MCF 10A (cell line): Measurements from ENCODE around the gene C6orf62. TPM values are rescaled to one million over a fixed set of nuclear protein-coding genes. Genes with fewer than 3 reads are reported as not detected.
"Not testable (repeated sequence)": the region's sequence is repeated elsewhere in the genome, so short reads cannot be mapped to it uniquely, and the experiment has no call there.

Experiments used
- BruUV-seq: library from RNA; stranded (reverse); fragments of 400-500 nt; replicated peaks from 2 replicates; lab custom pipeline; 2021; lab: Mats Ljungman, UMichigan
- CTCF ChIA-PET: fragments of 300-600 bp; sonication (Branson Sonifier 250); formaldehyde crosslinking; extraction: SDS; loops from one replicate; lab custom pipeline; 2021; ENCODE audit warnings: antibody characterized with exemption, inconsistent platforms; lab: Yijun Ruan, JAX
- POLR2A ChIA-PET: fragments of 300-600, 350-650 bp; sonication (Branson Sonifier 250); formaldehyde crosslinking; extraction: SDS; loops from one replicate; lab custom pipeline; 2020; ENCODE audit warnings: antibody characterized with exemption, inconsistent platforms; lab: Yijun Ruan, JAX
- DNase-seq: peaks from one replicate; pipeline ENCODE4 v3.0.0-alpha.2; 2018; ENCODE audit not compliant: unreplicated experiment
- H3K27ac Mint-ChIP-seq: one replicate; pipeline ENCODE4 v1.8.0; 2022; ENCODE audit warnings: mild to moderate bottlenecking, low read depth, mixed read lengths; ENCODE audit not compliant: unreplicated experiment
- H3K27me3 Mint-ChIP-seq: one replicate; pipeline ENCODE4 v1.8.0; 2022; ENCODE audit warnings: mixed read lengths; ENCODE audit not compliant: insufficient read depth, unreplicated experiment
- H3K36me3 Mint-ChIP-seq: one replicate; pipeline ENCODE4 v1.8.0; 2022; ENCODE audit warnings: mild to moderate bottlenecking, moderate library complexity, mixed read lengths; ENCODE audit not compliant: insufficient read depth, unreplicated experiment
- H3K4me1 Mint-ChIP-seq: one replicate; pipeline ENCODE4 v1.8.0; 2022; ENCODE audit warnings: mixed read lengths; ENCODE audit not compliant: insufficient read depth, unreplicated experiment
- H3K4me3 Mint-ChIP-seq: one replicate; pipeline ENCODE4 v1.8.0; 2022; ENCODE audit warnings: mild to moderate bottlenecking, moderate library complexity, mixed read lengths; ENCODE audit not compliant: unreplicated experiment
- H3K9me3 Mint-ChIP-seq: one replicate; pipeline ENCODE4 v1.8.0; 2022; ENCODE audit warnings: mixed read lengths; ENCODE audit not compliant: unreplicated experiment
- intact Hi-C: fragments of 100-400 bp; cut with micrococcal nuclease; formaldehyde crosslinking; loops from 2 replicates; pipeline ENCODE4 v1.14.1; 2022
- total RNA-seq: library from RNA; stranded (reverse); gene quantifications from 2 replicates; pipeline ENCODE4 v1.2.3, GENCODE V29; 2022
- TF ChIP-seq, protein P1 (sequence below): fragments of 200-600 bp; IDR thresholded peaks from one replicate; pipeline ENCODE4 v1.8.0; 2022; ENCODE audit warnings: antibody characterized with exemption, mild to moderate bottlenecking; ENCODE audit not compliant: unreplicated experiment

Gene C6orf62
- total RNA-seq, 1 experiment from 2014 or later: 96.2 TPM

DNA sequence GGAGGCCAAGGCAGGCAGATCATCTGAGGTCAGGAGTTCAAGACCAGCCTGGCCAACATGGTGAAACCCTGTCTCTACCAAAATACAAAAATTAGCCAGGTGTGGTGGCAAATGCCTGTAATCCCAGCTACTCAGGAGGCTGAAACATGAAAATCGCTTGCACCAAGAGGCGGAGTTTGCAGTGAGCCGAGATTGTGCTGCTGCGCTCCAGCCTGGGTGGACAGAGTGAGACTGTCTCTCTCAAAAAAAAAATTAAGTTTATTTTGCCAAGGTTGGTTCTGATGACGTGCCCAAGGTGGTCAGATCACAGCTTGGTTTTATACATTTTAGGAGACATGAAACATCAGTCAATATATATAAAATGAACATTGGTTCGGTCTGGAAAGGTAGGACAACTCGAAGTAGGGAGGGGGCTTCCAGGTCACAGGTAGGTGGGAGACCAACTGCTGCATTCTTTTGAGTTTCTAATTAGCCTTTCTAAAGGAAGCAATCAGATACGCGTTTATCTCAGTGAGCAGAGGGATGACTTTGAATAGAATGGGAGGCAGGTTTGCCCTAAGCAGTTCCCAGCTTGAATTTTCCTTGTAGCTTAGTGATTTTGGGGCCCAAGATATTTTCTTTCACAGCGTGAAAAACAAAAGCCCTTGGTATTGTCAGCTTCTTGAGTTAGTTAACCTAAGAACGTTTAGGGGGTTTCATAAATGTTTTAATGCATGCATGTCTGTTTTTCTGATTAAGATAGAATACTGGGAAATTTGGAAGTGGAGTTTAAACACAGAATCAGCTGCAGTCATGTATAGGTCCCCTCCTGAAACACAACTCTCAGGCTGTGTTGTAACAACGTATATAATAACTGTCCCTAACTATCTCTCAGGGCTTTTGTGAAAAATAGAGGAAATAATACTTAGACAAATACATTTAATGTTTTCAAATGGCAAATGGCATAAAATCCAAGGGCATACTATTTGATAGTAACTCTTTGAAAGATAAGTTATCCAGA, 35.4 kb downstream of the C6orf62 start:
- TF ChIP-seq, protein P1, sequence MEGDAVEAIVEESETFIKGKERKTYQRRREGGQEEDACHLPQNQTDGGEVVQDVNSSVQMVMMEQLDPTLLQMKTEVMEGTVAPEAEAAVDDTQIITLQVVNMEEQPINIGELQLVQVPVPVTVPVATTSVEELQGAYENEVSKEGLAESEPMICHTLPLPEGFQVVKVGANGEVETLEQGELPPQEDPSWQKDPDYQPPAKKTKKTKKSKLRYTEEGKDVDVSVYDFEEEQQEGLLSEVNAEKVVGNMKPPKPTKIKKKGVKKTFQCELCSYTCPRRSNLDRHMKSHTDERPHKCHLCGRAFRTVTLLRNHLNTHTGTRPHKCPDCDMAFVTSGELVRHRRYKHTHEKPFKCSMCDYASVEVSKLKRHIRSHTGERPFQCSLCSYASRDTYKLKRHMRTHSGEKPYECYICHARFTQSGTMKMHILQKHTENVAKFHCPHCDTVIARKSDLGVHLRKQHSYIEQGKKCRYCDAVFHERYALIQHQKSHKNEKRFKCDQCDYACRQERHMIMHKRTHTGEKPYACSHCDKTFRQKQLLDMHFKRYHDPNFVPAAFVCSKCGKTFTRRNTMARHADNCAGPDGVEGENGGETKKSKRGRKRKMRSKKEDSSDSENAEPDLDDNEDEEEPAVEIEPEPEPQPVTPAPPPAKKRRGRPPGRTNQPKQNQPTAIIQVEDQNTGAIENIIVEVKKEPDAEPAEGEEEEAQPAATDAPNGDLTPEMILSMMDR: no peak
- no peak for DNase-seq
- Mint-ChIP-seq H3K27ac (no peak overlapping the region), H3K4me3 (no peak overlapping the region), H3K4me1 (no peaks in the 10 kb centered on the region), H3K27me3 (no peaks in the 10 kb centered on the region), H3K9me3 (no peaks in the 10 kb centered on the region), H3K36me3 (peaks cover 14% of the 10 kb centered on the region)
- ChIA-PET CTCF (interaction anchor here (0.6 to 3.1 kb wide), 3 partner anchors 101 to 220 kb away, joined by 3 to 25 read pairs (median 4); no protein-coding TSS in a partner anchor), POLR2A (interaction anchor here (0.6 kb wide), 3 partner anchors 20 to 26 kb away, joined by 3 to 4 read pairs (median 3); no protein-coding TSS in a partner anchor)
- intact Hi-C loops: no loop called here
- BruUV-seq: no TSS peak

GRCh38 chr6:24680582-24680981, 38.4 kb downstream of the C6orf62 start:
- H3K4me1 Mint-ChIP-seq: no peaks in the 10 kb centered on the region
- H3K27ac Mint-ChIP-seq: no peak overlapping the region
- BruUV-seq: no TSS peak
- H3K36me3 Mint-ChIP-seq: no peaks in the 10 kb centered on the region
- DNase-seq: no peak
- ChIA-PET POLR2A (no interaction called here), CTCF (no interaction called here)
- intact Hi-C loops: no loop called here
- TF ChIP-seq, protein P1: no peak
- H3K4me3 Mint-ChIP-seq: no peak overlapping the region
- H3K27me3 Mint-ChIP-seq: no peaks in the 10 kb centered on the region
- no peaks in the 10 kb centered on the region for H3K9me3 Mint-ChIP-seq

DNA sequence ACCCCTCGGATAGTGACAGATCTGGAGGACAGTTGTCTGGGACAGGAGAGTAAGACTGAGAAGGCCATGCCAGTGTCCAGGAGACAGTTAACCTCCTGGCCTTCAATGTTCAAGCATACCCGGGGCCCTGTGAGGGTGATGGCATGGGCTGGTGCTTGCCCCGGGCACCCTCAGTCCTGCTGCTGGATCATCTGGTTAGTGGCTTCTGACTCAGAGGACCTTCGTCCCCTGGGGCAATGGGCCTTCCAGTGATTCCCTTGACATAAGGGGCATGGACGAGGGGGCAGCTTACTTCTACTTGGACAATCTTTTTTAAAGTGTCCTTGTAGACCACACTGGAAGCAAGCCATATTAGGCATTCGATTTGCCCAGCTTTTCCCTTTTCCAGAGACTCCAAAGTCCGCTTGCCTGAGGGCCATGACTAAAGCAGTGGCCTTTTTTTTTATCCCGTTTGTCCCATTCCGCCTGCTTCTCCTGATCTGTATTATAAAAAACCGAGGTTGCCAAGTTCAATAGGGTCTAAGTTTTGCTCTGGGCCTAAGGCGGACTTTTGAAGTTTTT, 40.1 kb downstream of the C6orf62 start:
- BruUV-seq, DNase-seq, H3K27me3 Mint-ChIP-seq, H3K36me3 Mint-ChIP-seq, POLR2A ChIA-PET, CTCF ChIA-PET, H3K9me3 Mint-ChIP-seq, H3K4me3 Mint-ChIP-seq, H3K4me1 Mint-ChIP-seq, intact Hi-C loops, H3K27ac Mint-ChIP-seq: not testable (repeated sequence)

DNA sequence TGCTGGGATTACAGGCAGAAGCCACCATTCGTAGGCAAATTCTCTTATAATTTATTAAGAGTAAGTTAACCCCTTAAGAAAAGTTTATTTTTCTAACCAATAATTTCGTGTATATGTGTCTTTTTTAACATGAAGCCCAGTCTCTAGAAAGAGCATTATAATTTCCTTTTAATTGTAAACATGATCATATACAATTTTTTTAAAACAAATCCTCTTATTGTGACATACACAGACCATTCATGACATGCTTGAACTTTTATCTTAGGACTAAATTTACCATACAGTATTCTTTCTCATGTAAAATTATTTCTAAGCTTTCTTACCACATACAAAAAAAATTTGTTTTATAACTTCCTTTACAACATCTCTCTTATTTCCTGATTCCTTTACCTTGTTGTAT, 45.3 kb downstream of the C6orf62 start:
- no peak overlapping the region for H3K4me3 Mint-ChIP-seq
- DNase-seq: no peak
- no TSS peak for BruUV-seq
- no peak overlapping the region for H3K27ac Mint-ChIP-seq
- H3K36me3 Mint-ChIP-seq: no peaks in the 10 kb centered on the region
- intact Hi-C loops: no loop called here
- H3K9me3 Mint-ChIP-seq: no peaks in the 10 kb centered on the region
- no peaks in the 10 kb centered on the region for H3K4me1 Mint-ChIP-seq
- TF ChIP-seq, protein P1: no peak
- POLR2A ChIA-PET: no interaction called here
- CTCF ChIA-PET: interaction anchor here (1.4 kb wide), 1 partner anchor 149 kb away, joined by 4 read pairs; no protein-coding TSS in a partner anchor
- no peaks in the 10 kb centered on the region for H3K27me3 Mint-ChIP-seq
